Renal cortical epithelial cell (primary cell): Measurements from ENCODE around the gene NPIPB5. TPM values are rescaled to one million over a fixed set of nuclear protein-coding genes. Genes with fewer than 3 reads are reported as not detected.
"Not testable (repeated sequence)": the region's sequence is repeated elsewhere in the genome, so short reads cannot be mapped to it uniquely, and the experiment has no call there.

Experiments used
- DNase-seq: peaks from one replicate; pipeline ENCODE4 v3.0.0-alpha.2; 2011; ENCODE audit warnings: low read depth
- total RNA-seq: library from RNA; depleted of rRNA; stranded (reverse); fragments of >200 nt; gene quantifications from 2 replicates; pipeline ENCODE4 v1.2.3, GENCODE V29; 2014

The NPIPB5 gene
- total RNA-seq: 20.7 and 154 TPM in 2 replicates

DNA sequence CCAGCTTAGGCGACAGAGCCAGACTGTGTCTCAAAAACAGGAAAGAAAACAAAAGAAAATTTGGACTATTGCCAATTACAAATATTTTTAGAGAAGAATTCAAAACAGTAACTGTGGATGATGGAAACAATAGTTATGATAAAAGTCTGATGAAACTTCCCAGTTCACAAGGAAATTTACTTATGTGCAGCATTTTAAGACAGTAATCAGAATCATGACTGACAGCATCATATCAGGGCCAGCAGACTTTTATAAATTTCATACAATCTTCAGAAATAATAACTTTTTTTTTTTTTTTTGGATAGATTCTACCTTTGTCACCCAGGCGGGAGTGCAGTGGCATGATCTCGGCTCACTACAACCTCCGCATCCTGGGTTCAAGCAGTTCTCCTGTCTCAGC lies at the start of gene NPIPB5:
NPIPB5 (plus strand) TSS at position 301 of the 400 bp plus-strand sequence. CDS start 2,911 bp downstream, outside the sequence.
- DNase-seq: not testable (repeated sequence)

DNA sequence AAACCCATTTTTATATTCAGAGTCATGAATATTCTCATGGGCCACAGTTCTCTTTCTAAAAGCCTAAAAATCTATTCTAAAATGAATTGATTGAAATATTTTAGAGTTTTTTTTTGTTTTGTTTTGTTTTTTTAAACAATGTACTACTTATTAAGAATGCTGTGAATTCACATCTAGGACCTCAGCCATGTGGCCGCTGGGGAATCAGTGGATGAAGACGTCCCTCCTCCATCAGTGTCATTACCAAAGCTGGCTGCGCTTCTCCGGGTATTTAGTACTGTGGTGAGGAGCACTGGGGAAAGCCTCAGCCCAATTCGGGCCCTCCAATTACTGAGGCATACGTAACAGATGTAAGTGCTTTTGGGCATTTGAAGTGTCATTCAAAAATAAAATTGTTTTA lies 41.8 kb upstream of the NPIPB5 start:
- not testable (repeated sequence) for DNase-seq

DNA sequence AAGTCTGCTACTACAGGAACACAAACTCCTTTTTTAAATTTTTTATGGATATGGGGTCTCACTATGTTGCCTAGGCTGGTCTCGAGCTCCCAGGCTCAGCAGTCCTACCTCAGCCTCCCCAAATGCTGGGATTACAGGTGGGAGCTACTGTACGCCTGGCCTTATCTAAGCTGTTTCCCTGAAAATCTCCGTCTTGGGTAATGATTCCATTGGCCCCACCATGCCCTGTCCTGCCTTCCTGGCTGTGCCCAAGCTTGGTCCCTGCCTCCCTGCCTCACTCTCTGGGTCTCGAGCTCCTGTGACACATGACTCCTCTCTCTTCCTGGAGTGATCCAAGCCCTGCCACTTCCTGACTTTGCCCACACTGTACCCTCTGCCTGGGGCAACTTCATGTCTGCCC lies 27.3 kb downstream of the NPIPB5 start:
- not testable (repeated sequence) for DNase-seq

GRCh38 chr16:22544809-22545208 lies 34.1 kb downstream of the NPIPB5 start:
- DNase-seq: not testable (repeated sequence)

DNA sequence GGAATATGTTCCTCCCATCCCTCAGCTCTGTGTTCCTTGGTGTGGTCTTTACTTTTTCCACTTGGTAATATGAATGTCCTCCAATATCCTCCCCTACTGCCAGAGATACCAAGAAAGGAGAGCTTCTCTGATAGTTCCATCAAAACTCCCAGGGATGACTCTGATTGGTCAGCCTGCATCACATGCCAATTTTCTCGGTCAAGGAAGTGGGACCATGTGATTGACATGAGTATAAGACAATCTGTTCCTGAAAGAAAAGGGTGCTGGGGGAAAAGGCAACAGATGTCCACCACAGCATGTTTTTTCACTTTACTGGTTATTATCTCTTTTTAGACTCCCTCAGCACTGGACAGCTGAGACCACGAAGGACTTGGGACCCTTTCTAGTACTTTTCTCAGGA lies 35.9 kb downstream of the NPIPB5 start:
- not testable (repeated sequence) for DNase-seq

- not testable (repeated sequence) for DNase-seq
These were observed 36.6 kb downstream of the NPIPB5 start for GRCh38 chr16:22547170-22547765.

DNA sequence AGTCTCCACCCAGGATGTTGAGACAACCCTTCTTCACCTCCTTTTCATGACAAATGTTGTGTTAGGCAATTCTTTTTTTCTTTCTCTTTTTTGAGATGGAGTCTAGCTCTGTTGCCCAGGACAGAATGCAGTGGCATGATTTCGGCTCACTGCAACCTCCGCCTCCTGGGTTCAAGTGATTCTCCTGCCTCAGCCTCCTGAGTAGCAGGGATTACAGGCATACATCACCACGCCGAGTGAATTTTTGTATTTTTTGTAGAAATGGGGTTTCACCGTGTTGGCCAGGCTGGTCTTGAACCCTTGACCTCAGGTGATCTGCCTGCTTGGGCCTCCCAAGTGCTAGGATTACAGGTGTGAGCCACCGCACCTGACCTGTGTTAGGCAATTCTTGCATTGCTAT lies 39.2 kb downstream of the NPIPB5 start:
- not testable (repeated sequence) for DNase-seq

DNA sequence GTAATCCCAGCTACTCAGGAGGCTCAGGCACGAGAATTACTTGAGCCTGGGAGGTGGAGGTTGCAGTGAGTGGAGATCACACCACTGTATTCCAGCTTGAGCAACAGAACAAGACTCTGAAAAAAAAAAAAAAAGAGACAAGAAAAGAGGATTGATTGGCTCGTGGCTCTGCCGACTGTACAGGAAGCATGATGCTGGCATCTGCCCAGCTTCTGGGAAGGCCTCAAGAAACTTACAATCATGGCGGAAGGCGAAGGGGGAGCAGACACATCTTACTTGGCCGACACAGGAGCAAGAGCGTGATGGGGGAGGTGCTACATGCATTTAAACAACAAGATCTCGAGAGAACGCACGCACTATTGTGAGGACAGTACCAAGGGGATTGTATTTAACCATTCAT lies 40.5 kb downstream of the NPIPB5 start:
- DNase-seq: not testable (repeated sequence)

DNA sequence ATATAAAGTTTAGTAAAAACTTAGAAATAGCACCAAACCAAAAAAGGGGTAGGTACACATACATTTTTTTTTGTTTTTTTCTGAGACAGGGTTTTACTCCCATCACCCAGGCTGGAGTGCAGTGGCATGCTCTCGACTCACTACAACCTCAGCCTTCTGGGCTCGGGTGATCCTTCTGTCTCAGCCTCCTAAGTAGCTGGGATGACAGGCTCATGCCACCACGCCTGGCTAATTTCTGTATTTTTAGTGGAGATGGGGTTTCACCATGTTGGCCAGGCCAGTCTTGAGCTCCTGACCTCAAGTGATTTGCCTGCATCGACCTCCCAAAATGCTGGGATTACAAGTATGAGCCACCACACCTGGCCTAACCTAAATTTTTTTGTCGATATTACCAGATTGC lies 41.0 kb downstream of the NPIPB5 start:
- DNase-seq: not testable (repeated sequence)

- DNase-seq: not testable (repeated sequence)
These were observed 46.1 kb downstream of the NPIPB5 start for GRCh38 chr16:22556759-22557158.

Other genes starting within 250 kb of the NPIPB5 start
- 33.9 and 50.8 TPM in 2 replicates for gene POLR3E, start 213.5 kb upstream of the NPIPB5 start, total RNA-seq
- 39.4 and 107 TPM in 2 replicates for gene CDR2, start 136.3 kb upstream of the NPIPB5 start, total RNA-seq